CD4-positive, alpha-beta memory T cell (primary cell): Measurements from ENCODE around the gene IFT74. TPM values are rescaled to one million over a fixed set of nuclear protein-coding genes. Genes with fewer than 3 reads are reported as not detected.

Experiments used
- CTCF ChIA-PET: fragments of 350-600 bp; sonication (Branson Sonifier 250); formaldehyde crosslinking; loops from one replicate; lab custom pipeline; 2021; ENCODE audit warnings: inconsistent platforms; ENCODE audit not compliant: partially characterized antibody; lab: Charles Lee
- POLR2A ChIA-PET: fragments of 350-600 bp; sonication (Branson Sonifier 250); formaldehyde crosslinking; loops from one replicate; lab custom pipeline; 2021; ENCODE audit not compliant: partially characterized antibody; lab: Charles Lee
- DNase-seq, 5 donors: peaks; one replicate each; pipeline versions ENCODE4 v3.0.0 to v3.0.0-alpha.2; 2020 to 2022; ENCODE audit warnings: mixed read lengths in 1 of 5
- H3K27ac ChIP-seq: one replicate; pipeline ENCODE4 v1.7.0; 2013; ENCODE audit warnings: low read depth, low read length
- H3K27me3 ChIP-seq: 2 replicates; pipeline ENCODE4 v1.7.0; 2013; ENCODE audit warnings: mild to moderate bottlenecking, low read length, moderate library complexity; ENCODE audit not compliant: insufficient read depth
- H3K36me3 ChIP-seq: 2 replicates; pipeline ENCODE4 v1.7.0; 2013; ENCODE audit warnings: mild to moderate bottlenecking, low read length, moderate library complexity; ENCODE audit not compliant: insufficient read depth
- H3K4me1 ChIP-seq: 2 replicates; pipeline ENCODE4 v1.7.0; 2013; ENCODE audit warnings: mild to moderate bottlenecking, low read length, moderate library complexity; ENCODE audit not compliant: insufficient read depth
- H3K4me3 ChIP-seq, 2 donors: one replicate each; pipeline ENCODE4 v1.7.0; 2013; ENCODE audit warnings: low read length in 2 of 2, mild to moderate bottlenecking in 1 of 2
- H3K9me3 ChIP-seq, 2 donors: one replicate each; pipeline ENCODE4 v1.7.0; 2013; ENCODE audit warnings: low read length in 2 of 2, control low read depth in 1 of 2; ENCODE audit not compliant: control insufficient read depth in 1 of 2
- H3K27ac Mint-ChIP-seq, 7 donors: one replicate each; pipeline ENCODE4 v1.8.0; 2020 to 2021; ENCODE audit warnings: mixed read lengths in 7 of 7, mild to moderate bottlenecking in 6 of 7, inconsistent platforms in 3 of 7, moderate library complexity in 3 of 7
- H3K27me3 Mint-ChIP-seq, 2 donors: one replicate each; pipeline ENCODE4 v1.8.0; 2020 to 2021; ENCODE audit warnings: mixed read lengths in 2 of 2
- H3K36me3 Mint-ChIP-seq, 2 donors: one replicate each; pipeline ENCODE4 v1.8.0; 2020 to 2021; ENCODE audit warnings: mixed read lengths in 2 of 2, inconsistent platforms in 1 of 2, mild to moderate bottlenecking in 1 of 2
- H3K4me1 Mint-ChIP-seq, 4 donors: one replicate each; pipeline ENCODE4 v1.8.0; 2020 to 2021; ENCODE audit warnings: mixed read lengths in 4 of 4, mild to moderate bottlenecking in 1 of 4
- H3K4me3 Mint-ChIP-seq, 8 donors: one replicate each; pipeline ENCODE4 v1.8.0; 2020 to 2021; ENCODE audit warnings: mixed read lengths in 8 of 8, mild to moderate bottlenecking in 7 of 8, moderate library complexity in 6 of 8, inconsistent platforms in 3 of 8
- H3K9me3 Mint-ChIP-seq, 8 donors: one replicate each; pipeline ENCODE4 v1.8.0; 2020 to 2021; ENCODE audit warnings: mixed read lengths in 8 of 8, mild to moderate bottlenecking in 5 of 8, inconsistent platforms in 3 of 8, moderate library complexity in 1 of 8
- intact Hi-C: fragments of 100-400 bp; cut with micrococcal nuclease; formaldehyde crosslinking; loops from one replicate; pipeline ENCODE4 v1.15.1; 2023
- polyA plus RNA-seq, 2 donors: library from polyadenylated mRNA; unstranded; fragments of 300-500 nt; fragmentation: Illumina TruSeq; gene quantifications; one replicate each; pipeline ENCODE4 v1.2.3, GENCODE V29; 2021
- total RNA-seq, 2 experiments: library from RNA; stranded (reverse); gene quantifications; one replicate each; pipeline ENCODE4 v1.2.3, GENCODE V29; 2021

The IFT74 gene
- total and polyA plus RNA-seq, 4 experiments from 2014 or later, result 5.9 to 10.0 (median 8.9) TPM

DNA sequence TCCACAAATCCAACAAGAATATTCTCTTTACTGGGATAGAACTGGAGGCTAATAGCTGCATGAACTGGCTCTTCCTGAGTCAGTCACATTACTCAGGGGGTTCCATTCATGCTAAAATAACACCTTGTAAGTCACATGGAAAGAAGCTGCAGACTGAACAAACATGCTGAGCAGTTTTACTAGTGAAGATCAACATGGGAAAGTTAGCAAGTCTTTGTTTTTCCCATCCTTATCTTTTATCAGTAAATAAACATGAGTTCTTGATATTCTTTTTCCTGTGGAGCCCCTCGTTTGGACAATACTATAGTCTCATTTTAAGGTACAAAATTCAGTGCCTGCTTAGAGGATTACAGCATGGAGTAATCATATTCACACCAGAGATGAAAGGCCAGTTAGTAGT lies 109.1 kb downstream of the IFT74 start:
- Histone ChIP-seq H3K36me3 (no peaks in the 10 kb centered on the region), H3K9me3 (no peaks in the 10 kb centered on the region), H3K4me1 (no peaks in the 10 kb centered on the region), H3K27ac (no peak overlapping the region), H3K27me3 (no peaks in the 10 kb centered on the region), H3K4me3 (no peak overlapping the region)
- Mint-ChIP-seq H3K4me3 (no peak overlapping the region), H3K27me3 (no peaks in the 10 kb centered on the region), H3K27ac (no peak overlapping the region), H3K9me3 (no peaks in the 10 kb centered on the region), H3K36me3 (peaks cover 4 to 11% of the 10 kb centered on the region in 2 donors), H3K4me1 (no peaks in the 10 kb centered on the region)
- intact Hi-C loops, result no loop called here
- DNase-seq, result no peak
- ChIA-PET POLR2A (no interaction called here), CTCF (no interaction called here)

DNA sequence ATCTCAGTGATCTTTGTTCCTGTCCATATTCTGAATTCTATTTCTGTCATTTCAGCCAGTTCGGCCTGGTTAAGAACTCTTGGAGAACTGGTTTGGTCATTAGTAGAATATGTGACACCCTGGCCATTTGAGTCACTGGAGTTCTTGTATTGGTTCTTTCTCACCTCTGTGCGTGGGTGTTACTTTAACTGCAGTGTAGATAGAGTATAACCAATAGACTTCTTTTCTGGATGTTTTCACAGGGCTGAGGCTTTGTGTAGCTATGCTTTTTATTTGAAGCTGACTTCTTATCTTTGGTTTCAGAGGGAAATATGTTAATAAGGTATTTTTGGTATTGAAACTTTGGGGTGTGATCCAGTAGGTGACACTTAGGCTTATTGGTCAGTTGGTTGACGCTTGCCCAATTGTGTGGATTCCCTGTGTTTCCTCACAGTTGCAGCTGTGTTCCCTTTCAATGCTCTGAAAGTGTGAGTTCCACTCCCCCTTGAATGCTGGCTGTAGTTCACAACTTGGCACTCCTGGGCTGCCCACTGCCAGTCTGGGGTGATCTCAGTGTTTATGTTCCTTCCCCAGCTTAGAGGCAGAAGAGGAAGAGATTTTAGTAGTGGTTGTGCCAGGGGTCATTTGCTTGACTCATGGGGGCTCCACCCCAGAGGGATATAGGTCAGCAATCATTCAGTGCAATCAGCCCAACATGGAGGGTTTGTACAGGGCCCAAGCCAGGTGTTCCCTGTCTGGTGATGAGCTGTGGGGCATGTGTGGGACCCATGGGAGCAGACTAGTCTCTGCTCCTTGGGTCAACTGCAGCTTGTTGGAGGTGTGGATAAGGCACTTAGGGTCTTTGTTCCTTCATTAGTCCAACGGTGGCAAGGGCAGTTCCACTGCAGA lies 117.9 kb downstream of the IFT74 start:
- Mint-ChIP-seq H3K9me3 (peaks cover 0 to 3% (median 0%) of the 10 kb centered on the region in 8 donors), H3K36me3 (peaks cover 2 to 24% of the 10 kb centered on the region in 2 donors), H3K4me3 (no peak overlapping the region), H3K27me3 (no peaks in the 10 kb centered on the region), H3K4me1 (no peaks in the 10 kb centered on the region), H3K27ac (no peak overlapping the region)
- no peak overlapping the region for H3K27ac ChIP-seq
- CTCF ChIA-PET, result no interaction called here
- no peaks in the 10 kb centered on the region for H3K27me3 ChIP-seq
- no peak for DNase-seq
- H3K9me3 ChIP-seq, result no peaks in the 10 kb centered on the region
- no peak overlapping the region for H3K4me3 ChIP-seq
- no peaks in the 10 kb centered on the region for H3K36me3 ChIP-seq
- intact Hi-C loops, result no loop called here
- H3K4me1 ChIP-seq, result no peaks in the 10 kb centered on the region
- POLR2A ChIA-PET, result no interaction called here

DNA sequence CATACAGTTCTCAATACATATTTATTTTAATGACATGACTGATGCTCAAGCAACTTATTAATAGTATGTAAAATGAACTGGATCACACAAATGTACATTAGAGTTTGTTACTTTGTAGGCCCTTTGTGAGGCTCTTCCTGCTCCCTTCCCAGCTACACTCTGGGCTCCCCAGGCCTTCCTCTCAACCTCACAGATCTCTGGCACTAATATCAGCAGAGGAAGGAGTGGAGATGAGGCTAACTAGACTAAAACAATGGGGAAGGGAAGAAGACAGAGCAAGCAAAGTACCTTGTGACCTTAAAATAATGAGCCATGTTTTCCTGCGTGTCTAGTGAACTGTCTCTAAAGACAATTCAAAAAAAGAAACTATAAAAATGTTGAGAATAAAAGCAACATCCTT lies 122.5 kb downstream of the IFT74 start:
- Histone ChIP-seq H3K4me3 (no peak overlapping the region), H3K27me3 (no peaks in the 10 kb centered on the region), H3K36me3 (no peaks in the 10 kb centered on the region), H3K27ac (no peak overlapping the region), H3K9me3 (no peaks in the 10 kb centered on the region), H3K4me1 (no peaks in the 10 kb centered on the region)
- Mint-ChIP-seq H3K27ac (no peak overlapping the region), H3K9me3 (peaks cover 0 to 2% (median 0%) of the 10 kb centered on the region in 8 donors), H3K4me1 (no peaks in the 10 kb centered on the region), H3K27me3 (no peaks in the 10 kb centered on the region), H3K36me3 (peaks cover 0 to 12% of the 10 kb centered on the region in 2 donors), H3K4me3 (no peak overlapping the region)
- intact Hi-C loops, result no loop called here
- DNase-seq, result no peak
- ChIA-PET POLR2A (no interaction called here), CTCF (no interaction called here)

DNA sequence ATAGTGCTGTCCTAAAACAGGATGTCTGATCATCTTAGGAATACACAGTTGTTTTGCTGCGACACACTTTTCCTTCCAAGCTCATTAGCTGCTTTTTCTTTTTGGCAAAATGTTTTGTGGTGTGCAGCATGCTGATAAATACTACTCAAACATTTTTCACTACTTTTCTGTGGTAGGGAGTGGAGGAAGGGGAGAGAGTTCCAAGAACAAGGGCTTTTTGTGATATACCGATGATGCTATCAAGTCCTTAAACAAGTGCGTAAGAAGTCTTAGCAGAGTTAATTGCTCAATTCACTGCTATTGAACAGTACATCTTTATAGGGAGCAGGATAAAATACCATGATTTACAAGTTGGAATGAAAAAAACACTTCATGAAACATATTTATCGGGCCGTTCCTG lies 129.2 kb downstream of the IFT74 start:
- Histone ChIP-seq H3K9me3 (no peaks in the 10 kb centered on the region), H3K4me3 (no peak overlapping the region), H3K4me1 (no peaks in the 10 kb centered on the region), H3K36me3 (no peaks in the 10 kb centered on the region), H3K27me3 (no peaks in the 10 kb centered on the region), H3K27ac (no peak overlapping the region)
- no peaks in the 10 kb centered on the region for H3K9me3 Mint-ChIP-seq
- ChIA-PET POLR2A (no interaction called here), CTCF (no interaction called here)
- no peaks in the 10 kb centered on the region for H3K27me3 Mint-ChIP-seq
- DNase-seq, result no peak
- intact Hi-C loops, result no loop called here
- H3K36me3 Mint-ChIP-seq, result no peaks in the 10 kb centered on the region
- no peak overlapping the region for H3K27ac Mint-ChIP-seq
- no peaks in the 10 kb centered on the region for H3K4me1 Mint-ChIP-seq
- H3K4me3 Mint-ChIP-seq, result no peak overlapping the region

DNA sequence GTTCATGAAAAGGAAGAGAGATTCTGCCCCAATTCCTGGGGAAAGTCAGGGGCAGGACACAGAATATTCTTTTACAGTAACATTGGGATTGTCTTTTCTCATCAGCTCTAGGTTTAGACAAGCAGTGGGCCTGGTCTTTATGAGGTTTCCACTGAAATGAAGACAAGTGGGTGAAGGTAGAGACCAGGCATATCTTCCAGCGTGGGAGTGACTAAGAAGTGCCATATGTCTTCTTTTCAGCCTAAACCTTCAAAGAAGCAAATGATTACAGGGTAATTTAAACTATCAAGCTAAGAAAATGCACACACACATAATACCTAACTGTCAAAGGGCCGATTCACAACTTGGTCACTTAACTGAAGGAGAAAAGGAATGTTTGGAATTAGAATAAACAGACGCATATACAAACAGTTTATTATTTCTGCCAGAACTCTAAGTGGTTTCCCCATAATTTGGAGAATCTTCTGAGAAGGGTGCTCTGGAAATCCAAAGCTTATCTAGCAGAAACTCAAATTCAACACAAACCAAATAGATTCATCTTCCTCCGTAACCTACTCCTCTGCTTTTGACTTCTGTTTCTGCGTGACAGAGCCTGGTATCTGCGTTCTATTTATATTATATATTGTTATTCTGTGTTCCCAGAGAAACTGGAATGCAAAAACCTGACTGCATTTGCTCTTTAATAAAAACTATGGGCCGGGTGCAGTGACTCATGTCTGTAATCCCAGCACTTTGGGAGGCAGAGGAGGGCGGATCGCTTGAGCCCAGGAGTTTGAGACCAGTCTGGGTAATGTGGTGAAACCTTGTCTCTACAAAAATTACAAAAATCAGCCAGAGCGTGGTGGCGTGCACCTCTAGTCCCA lies 130.8 kb downstream of the IFT74 start:
- ChIA-PET POLR2A (no interaction called here), CTCF (no interaction called here)
- Mint-ChIP-seq H3K27me3 (peaks cover 0 to 3% of the 10 kb centered on the region in 2 donors), H3K27ac (no peak overlapping the region), H3K4me1 (no peaks in the 10 kb centered on the region), H3K4me3 (no peak overlapping the region), H3K9me3 (peaks cover 0 to 3% (median 0%) of the 10 kb centered on the region in 8 donors), H3K36me3 (no peaks in the 10 kb centered on the region)
- intact Hi-C loops, result no loop called here
- H3K27ac ChIP-seq, result no peak overlapping the region
- H3K27me3 ChIP-seq, result no peaks in the 10 kb centered on the region
- H3K36me3 ChIP-seq, result no peaks in the 10 kb centered on the region
- no peaks in the 10 kb centered on the region for H3K4me1 ChIP-seq
- no peaks in the 10 kb centered on the region for H3K9me3 ChIP-seq
- no peak overlapping the region for H3K4me3 ChIP-seq
- no peak for DNase-seq

DNA sequence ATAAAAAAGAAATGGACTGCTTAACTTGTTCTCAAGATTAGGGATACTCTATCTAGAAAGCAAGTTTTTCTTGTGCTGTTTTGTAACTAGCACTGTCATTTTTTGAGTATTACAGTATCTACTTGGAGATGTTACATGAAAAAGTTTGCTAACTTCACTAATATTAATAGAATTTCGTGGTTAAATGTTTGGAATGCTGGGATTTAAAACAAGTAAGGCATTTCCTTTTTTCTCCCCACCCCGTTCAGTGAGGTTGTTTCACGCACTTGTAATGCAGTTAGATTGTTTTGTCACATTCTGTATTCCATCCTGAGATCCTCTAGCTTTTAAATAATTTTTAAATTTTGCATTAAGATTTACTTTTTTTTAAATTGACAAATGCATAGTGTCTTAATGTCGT lies 132.8 kb downstream of the IFT74 start:
- H3K27me3 Mint-ChIP-seq, result peaks cover 4 to 9% of the 10 kb centered on the region in 2 donors
- no peak overlapping the region for H3K27ac Mint-ChIP-seq
- H3K4me1 Mint-ChIP-seq, result peaks cover 0 to 2% (median under 1%) of the 10 kb centered on the region in 4 donors
- H3K4me3 Mint-ChIP-seq, result no peak overlapping the region
- intact Hi-C loops, result no loop called here
- POLR2A ChIA-PET, result no interaction called here
- no peak for DNase-seq
- Histone ChIP-seq H3K27ac (no peak overlapping the region), H3K9me3 (no peaks in the 10 kb centered on the region), H3K27me3 (no peaks in the 10 kb centered on the region), H3K36me3 (no peaks in the 10 kb centered on the region), H3K4me3 (no peak overlapping the region), H3K4me1 (no peaks in the 10 kb centered on the region)
- peaks cover 0 to 5% (median 0%) of the 10 kb centered on the region in 8 donors for H3K9me3 Mint-ChIP-seq
- H3K36me3 Mint-ChIP-seq, result no peaks in the 10 kb centered on the region
- CTCF ChIA-PET, result no interaction called here

DNA sequence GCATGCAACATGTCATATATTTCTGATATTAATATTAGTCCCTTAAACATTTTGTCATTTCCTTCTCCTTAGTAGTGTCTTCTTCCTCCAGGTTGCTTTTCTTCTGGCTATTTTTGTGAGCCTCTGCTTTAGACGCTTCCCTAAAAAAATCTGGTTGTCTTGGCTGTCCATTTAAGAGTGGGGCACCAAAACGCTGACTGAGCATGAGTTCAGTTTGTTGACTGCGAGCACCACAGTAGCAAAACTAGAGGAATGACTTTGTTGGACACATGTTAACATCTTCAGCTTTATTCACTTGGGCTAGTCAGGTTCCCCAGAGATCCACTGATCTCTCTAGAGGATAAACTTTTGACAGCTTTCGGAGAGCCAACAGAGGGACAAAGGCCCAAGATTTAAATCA lies 133.5 kb downstream of the IFT74 start:
- H3K9me3 ChIP-seq, result no peaks in the 10 kb centered on the region
- H3K27ac ChIP-seq, result no peak overlapping the region
- Mint-ChIP-seq H3K36me3 (no peaks in the 10 kb centered on the region), H3K27me3 (peaks cover 7 to 13% of the 10 kb centered on the region in 2 donors), H3K9me3 (peaks cover 0 to 5% (median 0%) of the 10 kb centered on the region in 8 donors), H3K27ac (peak overlapping the region in 1 of 7 donors; percentile 23), H3K4me1 (peaks cover 0 to 2% (median under 1%) of the 10 kb centered on the region in 4 donors), H3K4me3 (no peak overlapping the region)
- H3K4me3 ChIP-seq, result no peak overlapping the region
- no peaks in the 10 kb centered on the region for H3K4me1 ChIP-seq
- H3K36me3 ChIP-seq, result no peaks in the 10 kb centered on the region
- no peaks in the 10 kb centered on the region for H3K27me3 ChIP-seq
- intact Hi-C loops, result no loop called here
- ChIA-PET POLR2A (no interaction called here), CTCF (no interaction called here)
- DNase-seq, result no peak
